Naive B cell (primary cell): ENCODE measurements around the gene LSM3. TPM values are rescaled to one million over a fixed set of nuclear protein-coding genes. Genes with fewer than 3 reads are reported as not detected.

Experiments
- ATAC-seq, 2 donors: fragments of 150-1000 bp; cut with Tn5 transposase; 2 replicates each; pipeline ENCODE4 v1.10.0; 2021; ENCODE audit warnings: low read depth in 2 of 2, mild to moderate bottlenecking in 2 of 2, moderate library complexity in 2 of 2
- DNase-seq: peaks from one replicate; pipeline ENCODE4 v3.0.0; 2022
- H3K27ac Mint-ChIP-seq, 6 donors: one replicate each; pipeline ENCODE4 v1.8.0; 2020 to 2022; ENCODE audit warnings: mild to moderate bottlenecking in 6 of 6, mixed read lengths in 6 of 6, moderate library complexity in 5 of 6, inconsistent platforms in 2 of 6
- H3K27me3 Mint-ChIP-seq, 3 donors: one replicate each; pipeline ENCODE4 v1.8.0; 2021 to 2022; ENCODE audit warnings: mixed read lengths in 3 of 3, mild to moderate bottlenecking in 1 of 3
- H3K36me3 Mint-ChIP-seq, 2 donors: one replicate each; pipeline ENCODE4 v1.8.0; 2020 to 2022; ENCODE audit warnings: mixed read lengths in 2 of 2, inconsistent platforms in 1 of 2, mild to moderate bottlenecking in 1 of 2
- H3K4me1 Mint-ChIP-seq, 3 donors: one replicate each; pipeline ENCODE4 v1.8.0; 2020 to 2022; ENCODE audit warnings: mixed read lengths in 3 of 3, inconsistent platforms in 1 of 3, mild to moderate bottlenecking in 1 of 3, moderate library complexity in 1 of 3
- H3K4me3 Mint-ChIP-seq, 8 donors: one replicate each; pipeline ENCODE4 v1.8.0; 2020 to 2022; ENCODE audit warnings: mild to moderate bottlenecking in 8 of 8, mixed read lengths in 8 of 8, moderate library complexity in 8 of 8, inconsistent platforms in 2 of 8
- H3K9me3 Mint-ChIP-seq, 7 donors: one replicate each; pipeline ENCODE4 v1.8.0; 2020 to 2022; ENCODE audit warnings: mixed read lengths in 7 of 7, mild to moderate bottlenecking in 5 of 7, inconsistent platforms in 2 of 7, moderate library complexity in 1 of 7
- polyA plus RNA-seq, 6 donors: library from polyadenylated mRNA; unstranded; fragments of 300-500 nt; fragmentation: Illumina TruSeq; gene quantifications; one replicate each; pipeline ENCODE4 v1.2.3, GENCODE V29; 2021; ENCODE audit warnings: low read depth in 6 of 6

Gene LSM3
- polyA plus RNA-seq, 6 donors from 2014 or later, result 23.5 to 41.6 (median 31.2) TPM

- ATAC-seq (no peak), DNase-seq (no peak)
- no peak overlapping the region for H3K4me3 Mint-ChIP-seq
- H3K36me3 Mint-ChIP-seq, result peaks cover 48 to 65% of the 10 kb centered on the region in 2 donors
- H3K9me3 Mint-ChIP-seq, result peaks cover 0 to 6% (median 4%) of the 10 kb centered on the region in 7 donors
- H3K27me3 Mint-ChIP-seq, result no peaks in the 10 kb centered on the region
- peak overlapping the region in 2 of 6 donors; percentile 56 to 60 for H3K27ac Mint-ChIP-seq
- peaks cover 7 to 16% (median 7%) of the 10 kb centered on the region in 3 donors for H3K4me1 Mint-ChIP-seq
Observed at GRCh38 chr3:14156201-14156600, 22.4 kb upstream of the LSM3 start.

- peaks cover 56 to 73% of the 10 kb centered on the region in 2 donors for H3K36me3 Mint-ChIP-seq
- no peak for DNase-seq
- ATAC-seq, result no peak
- H3K4me3 Mint-ChIP-seq, result no peak overlapping the region
- no peaks in the 10 kb centered on the region for H3K27me3 Mint-ChIP-seq
- peaks cover 3 to 14% (median 11%) of the 10 kb centered on the region in 7 donors for H3K9me3 Mint-ChIP-seq
- H3K27ac Mint-ChIP-seq, result peak overlapping the region in 2 of 6 donors; percentile 33 to 48
- peaks cover 7 to 16% (median 7%) of the 10 kb centered on the region in 3 donors for H3K4me1 Mint-ChIP-seq
Observed at GRCh38 chr3:14156843-14157561, 21.6 kb upstream of the LSM3 start.

- peak overlapping the region in 1 of 6 donors; percentile 47 for H3K27ac Mint-ChIP-seq
- H3K36me3 Mint-ChIP-seq, result peaks cover 65 to 83% of the 10 kb centered on the region in 2 donors
- ATAC-seq (no peak), DNase-seq (no peak)
- H3K4me3 Mint-ChIP-seq, result no peak overlapping the region
- no peaks in the 10 kb centered on the region for H3K27me3 Mint-ChIP-seq
- H3K4me1 Mint-ChIP-seq, result peaks cover 7 to 16% (median 7%) of the 10 kb centered on the region in 3 donors
- peaks cover 3 to 20% (median 11%) of the 10 kb centered on the region in 7 donors for H3K9me3 Mint-ChIP-seq
Observed at GRCh38 chr3:14157951-14158350, 20.7 kb upstream of the LSM3 start.

- no peak overlapping the region for H3K27ac Mint-ChIP-seq
- H3K36me3 Mint-ChIP-seq, result peaks cover 69 to 87% of the 10 kb centered on the region in 2 donors
- H3K27me3 Mint-ChIP-seq, result no peaks in the 10 kb centered on the region
- DNase-seq (no peak), ATAC-seq (no peak)
- H3K4me1 Mint-ChIP-seq, result peaks cover 7 to 16% (median 7%) of the 10 kb centered on the region in 3 donors
- H3K4me3 Mint-ChIP-seq, result no peak overlapping the region
- H3K9me3 Mint-ChIP-seq, result peaks cover 3 to 20% (median 11%) of the 10 kb centered on the region in 7 donors
Observed at GRCh38 chr3:14158370-14158769, 20.2 kb upstream of the LSM3 start.

- no peak overlapping the region for H3K4me3 Mint-ChIP-seq
- H3K27ac Mint-ChIP-seq, result no peak overlapping the region
- H3K27me3 Mint-ChIP-seq, result no peaks in the 10 kb centered on the region
- H3K4me1 Mint-ChIP-seq, result peaks cover 0 to 13% (median 7%) of the 10 kb centered on the region in 3 donors
- no peak for DNase-seq
- H3K9me3 Mint-ChIP-seq, result peaks cover 3 to 20% (median 11%) of the 10 kb centered on the region in 7 donors
- ATAC-seq, result no peak
- peaks cover 73 to 86% of the 10 kb centered on the region in 2 donors for H3K36me3 Mint-ChIP-seq
Observed at GRCh38 chr3:14159426-14159825, 19.2 kb upstream of the LSM3 start.

GRCh38 chr3:14161282-14161681 lies 17.3 kb upstream of the LSM3 start:
- DNase-seq, result no peak
- Mint-ChIP-seq H3K4me1 (peaks cover 0 to 11% (median 5%) of the 10 kb centered on the region in 3 donors), H3K27ac (peak overlapping the region in 1 of 6 donors; percentile 10), H3K9me3 (peaks cover 3 to 20% (median 11%) of the 10 kb centered on the region in 7 donors), H3K36me3 (peaks cover 82 to 87% of the 10 kb centered on the region in 2 donors), H3K4me3 (no peak overlapping the region), H3K27me3 (no peaks in the 10 kb centered on the region)
- no peak for ATAC-seq

GRCh38 chr3:14162178-14162577 lies 16.4 kb upstream of the LSM3 start:
- ATAC-seq (no peak), DNase-seq (no peak)
- Mint-ChIP-seq H3K4me3 (no peak overlapping the region), H3K27ac (no peak overlapping the region), H3K27me3 (no peaks in the 10 kb centered on the region), H3K36me3 (peaks cover 80 to 88% of the 10 kb centered on the region in 2 donors), H3K9me3 (peaks cover 3 to 20% (median 11%) of the 10 kb centered on the region in 7 donors), H3K4me1 (peaks cover 0 to 17% (median 9%) of the 10 kb centered on the region in 3 donors)

- no peak for ATAC-seq
- Mint-ChIP-seq H3K36me3 (peaks cover 73 to 88% of the 10 kb centered on the region in 2 donors), H3K27me3 (no peaks in the 10 kb centered on the region), H3K27ac (no peak overlapping the region), H3K9me3 (peaks cover 0 to 5% (median 0%) of the 10 kb centered on the region in 7 donors), H3K4me1 (peaks cover 6 to 22% (median 16%) of the 10 kb centered on the region in 3 donors), H3K4me3 (no peak overlapping the region)
- DNase-seq, result no peak
Observed at GRCh38 chr3:14166877-14167603, 11.6 kb upstream of the LSM3 start.

- ATAC-seq (no peak), DNase-seq (no peak)
- peaks cover 13 to 31% (median 16%) of the 10 kb centered on the region in 3 donors for H3K4me1 Mint-ChIP-seq
- no peak overlapping the region for H3K4me3 Mint-ChIP-seq
- H3K9me3 Mint-ChIP-seq, result no peaks in the 10 kb centered on the region
- no peaks in the 10 kb centered on the region for H3K27me3 Mint-ChIP-seq
- H3K36me3 Mint-ChIP-seq, result peaks cover 62 to 72% of the 10 kb centered on the region in 2 donors
- H3K27ac Mint-ChIP-seq, result peak overlapping the region in 1 of 6 donors; percentile 17
Observed at GRCh38 chr3:14169435-14169834, 9.2 kb upstream of the LSM3 start.

GRCh38 chr3:14169871-14170270 lies 8.7 kb upstream of the LSM3 start:
- Mint-ChIP-seq H3K9me3 (no peaks in the 10 kb centered on the region), H3K27ac (peak overlapping the region in 1 of 6 donors; percentile 3), H3K4me1 (peaks cover 17 to 32% (median 18%) of the 10 kb centered on the region in 3 donors), H3K27me3 (no peaks in the 10 kb centered on the region), H3K36me3 (peaks cover 57 to 67% of the 10 kb centered on the region in 2 donors), H3K4me3 (no peak overlapping the region)
- DNase-seq (no peak), ATAC-seq (no peak)

GRCh38 chr3:14170531-14171159 lies 8.0 kb upstream of the LSM3 start:
- Mint-ChIP-seq H3K27me3 (no peaks in the 10 kb centered on the region), H3K4me1 (peaks cover 24 to 40% (median 26%) of the 10 kb centered on the region in 3 donors)
- ATAC-seq, result no peak

GRCh38 chr3:14172496-14172895 lies 6.1 kb upstream of the LSM3 start:
- Mint-ChIP-seq H3K4me3 (no peak overlapping the region), H3K9me3 (no peaks in the 10 kb centered on the region), H3K27ac (peak overlapping the region in 1 of 6 donors; percentile 5), H3K4me1 (peaks cover 32 to 41% (median 40%) of the 10 kb centered on the region in 3 donors), H3K36me3 (peaks cover 40 to 43% of the 10 kb centered on the region in 2 donors), H3K27me3 (no peaks in the 10 kb centered on the region)
- no peak for DNase-seq
- no peak for ATAC-seq

More at GRCh38 chr3:14170531-14171159, 8.0 kb upstream of the LSM3 start:
- peaks cover 49 to 62% of the 10 kb centered on the region in 2 donors for H3K36me3 Mint-ChIP-seq
- H3K4me3 Mint-ChIP-seq, result no peak overlapping the region
- no peak for DNase-seq
- peak overlapping the region in 2 of 6 donors; percentile 65 to 89 for H3K27ac Mint-ChIP-seq
- H3K9me3 Mint-ChIP-seq, result no peaks in the 10 kb centered on the region

- Mint-ChIP-seq H3K4me3 (peak overlapping the region in 2 of 8 donors; percentile 69 to 80), H3K27me3 (no peaks in the 10 kb centered on the region), H3K36me3 (peaks cover 31 to 33% of the 10 kb centered on the region in 2 donors), H3K27ac (peak overlapping the region in 2 of 6 donors; percentile 19 to 89), H3K9me3 (peaks cover 0 to 2% (median 0%) of the 10 kb centered on the region in 7 donors), H3K4me1 (peaks cover 52 to 58% (median 57%) of the 10 kb centered on the region in 3 donors)
- no peak for ATAC-seq
- DNase-seq, result no peak
Observed at GRCh38 chr3:14174483-14174882, 4.1 kb upstream of the LSM3 start.
